ENCODE measurements around the gene FCMR. TPM values are rescaled to one million over a fixed set of nuclear protein-coding genes. Genes with fewer than 3 reads are reported as not detected.
A peak's percentile ranks its signal among the peaks of the same experiment; 100 is the strongest.

FCMR gene
- total and polyA plus RNA-seq, 4 donors: 0.70 to 3.6 (median 1.7) TPM

DNA sequence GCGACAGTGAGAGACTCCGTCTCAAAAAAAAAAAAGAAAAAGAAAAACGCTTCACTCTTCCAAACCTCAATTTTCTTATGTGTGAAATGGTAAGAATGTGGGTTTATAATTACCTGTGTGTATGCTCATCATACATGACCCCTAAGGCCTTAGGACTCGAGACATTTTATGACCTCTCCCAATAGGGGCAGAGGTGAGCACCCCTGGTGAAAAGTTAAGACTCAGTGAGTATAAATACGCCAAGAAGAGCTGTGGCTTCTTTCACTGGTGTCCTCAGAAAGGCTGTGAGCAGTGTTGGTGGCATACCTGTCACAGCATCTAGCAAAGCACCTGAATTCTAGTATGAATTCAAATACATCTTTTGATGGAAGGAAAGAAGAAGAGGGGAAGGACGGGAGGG lies 7.8 kb upstream of the FCMR start:
- 90% methylated on average over 6 of the region's 6 CpGs for WGBS
- TF ChIP-seq HNF4A (conservative IDR thresholded peaks at IDR 0.05) (no peak), FOXA1 (IDR thresholded peaks at IDR 0.05) (no peak), YY1 (IDR thresholded peaks at IDR 0.05) (no peak), NR2F2 (IDR thresholded peaks at IDR 0.05) (no peak)
- Histone ChIP-seq H3K27ac (ENCODE audit: low read depth in 1 of 2, low read length in 2 of 2) (no peak overlapping the region), H3K9me3 (ENCODE audit: control insufficient read depth in 4 of 4, low read length in 3 of 4) (no peaks in the 10 kb centered on the region), H3K9ac (ENCODE audit: low read depth in 1 of 2, low read length in 2 of 2) (no peak overlapping the region), H3K36me3 (ENCODE audit: control insufficient read depth in 4 of 4, insufficient read depth in 3 of 4, low read depth in 1 of 4, low read length in 3 of 4) (peaks cover 0 to 5% (median under 1%) of the 10 kb centered on the region in 4 donors), H3K4me3 (ENCODE audit: low read depth in 1 of 3, low read length in 3 of 3) (no peak overlapping the region), H3K27me3 (ENCODE audit: control insufficient read depth in 4 of 4, insufficient read depth in 4 of 4, low read length in 3 of 4) (no peaks in the 10 kb centered on the region), H3K4me1 (ENCODE audit: control insufficient read depth in 4 of 4, insufficient read depth in 4 of 4, low read length in 3 of 4) (peaks cover 0 to 2% (median 0%) of the 10 kb centered on the region in 4 donors)
- DNase-seq (ENCODE audit: low spot score): no peak

DNA sequence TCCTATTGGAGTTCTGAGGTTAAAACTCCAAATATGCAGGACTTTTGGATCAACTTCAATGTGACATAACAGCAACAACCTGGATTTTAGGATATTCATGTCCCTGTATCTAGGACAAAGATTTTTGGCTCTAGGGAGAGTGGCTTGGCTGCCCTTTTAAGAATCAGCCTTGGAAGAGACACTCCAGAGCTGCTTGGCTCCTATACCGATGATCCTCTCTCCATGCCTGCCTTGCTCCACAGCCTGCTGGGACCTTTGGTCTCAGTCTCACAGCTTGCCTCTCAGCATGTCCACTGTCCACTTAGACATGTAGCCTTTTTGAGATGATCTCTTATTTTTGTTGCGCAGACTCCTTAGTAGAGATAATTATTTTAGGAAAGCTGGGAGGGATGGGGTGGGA lies 4.5 kb upstream of the FCMR start:
- 64% methylated on average over 2 of the region's 2 CpGs for WGBS
- H3K4me1 ChIP-seq (ENCODE audit: control insufficient read depth in 4 of 4, insufficient read depth in 4 of 4, low read length in 3 of 4): peaks cover 0 to 7% (median 1%) of the 10 kb centered on the region in 4 donors
- H3K27ac ChIP-seq (ENCODE audit: low read depth in 1 of 2, low read length in 2 of 2): no peak overlapping the region

DNA sequence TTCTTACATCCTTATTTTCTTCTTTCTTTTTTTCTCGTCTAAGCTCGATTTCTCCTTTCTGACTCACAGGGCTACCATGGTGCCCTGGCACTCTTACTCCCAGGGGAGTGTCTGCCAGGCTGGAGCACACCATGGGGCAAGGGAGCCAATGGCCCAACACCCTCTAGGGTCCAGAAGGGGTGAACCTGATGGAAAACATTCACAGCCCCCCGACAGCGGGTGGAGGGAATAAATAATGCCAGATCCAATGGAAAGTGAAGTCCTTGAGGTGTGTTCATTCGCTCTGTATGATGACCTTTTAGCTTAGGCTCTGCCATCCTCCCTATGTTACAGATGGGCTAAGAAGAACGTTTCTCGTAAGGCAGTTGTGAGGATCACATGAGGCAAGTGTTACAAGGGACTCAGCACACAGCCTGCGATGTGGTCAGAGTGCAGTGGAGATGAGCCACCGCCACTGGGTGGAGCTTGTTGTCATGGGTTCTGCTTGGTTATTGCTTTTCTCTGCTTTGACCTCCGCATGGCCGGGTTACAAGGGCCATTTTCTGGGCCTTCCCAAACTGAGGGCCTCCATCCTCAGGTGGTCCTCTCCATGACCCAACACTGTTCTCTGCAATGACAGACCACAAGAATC lies 3.5 kb upstream of the FCMR start:
- peaks cover 0 to 7% (median 1%) of the 10 kb centered on the region in 4 donors for H3K4me1 ChIP-seq (ENCODE audit: control insufficient read depth in 4 of 4, insufficient read depth in 4 of 4, low read length in 3 of 4)
- DNase-seq (ENCODE audit: low spot score): no peak
- no peak overlapping the region for H3K9ac ChIP-seq (ENCODE audit: low read depth in 1 of 2, low read length in 2 of 2)

More for the DNA sequence above, 4.5 kb upstream of the FCMR start:
- Histone ChIP-seq H3K9me3 (ENCODE audit: control insufficient read depth in 4 of 4, low read length in 3 of 4) (no peaks in the 10 kb centered on the region), H3K36me3 (ENCODE audit: control insufficient read depth in 4 of 4, insufficient read depth in 3 of 4, low read depth in 1 of 4, low read length in 3 of 4) (peaks cover 0 to 5% (median under 1%) of the 10 kb centered on the region in 4 donors), H3K4me3 (ENCODE audit: low read depth in 1 of 3, low read length in 3 of 3) (no peak overlapping the region), H3K27me3 (ENCODE audit: control insufficient read depth in 4 of 4, insufficient read depth in 4 of 4, low read length in 3 of 4) (no peaks in the 10 kb centered on the region), H3K9ac (ENCODE audit: low read depth in 1 of 2, low read length in 2 of 2) (no peak overlapping the region)
- DNase-seq (ENCODE audit: low spot score): no peak
- TF ChIP-seq, protein P1, sequence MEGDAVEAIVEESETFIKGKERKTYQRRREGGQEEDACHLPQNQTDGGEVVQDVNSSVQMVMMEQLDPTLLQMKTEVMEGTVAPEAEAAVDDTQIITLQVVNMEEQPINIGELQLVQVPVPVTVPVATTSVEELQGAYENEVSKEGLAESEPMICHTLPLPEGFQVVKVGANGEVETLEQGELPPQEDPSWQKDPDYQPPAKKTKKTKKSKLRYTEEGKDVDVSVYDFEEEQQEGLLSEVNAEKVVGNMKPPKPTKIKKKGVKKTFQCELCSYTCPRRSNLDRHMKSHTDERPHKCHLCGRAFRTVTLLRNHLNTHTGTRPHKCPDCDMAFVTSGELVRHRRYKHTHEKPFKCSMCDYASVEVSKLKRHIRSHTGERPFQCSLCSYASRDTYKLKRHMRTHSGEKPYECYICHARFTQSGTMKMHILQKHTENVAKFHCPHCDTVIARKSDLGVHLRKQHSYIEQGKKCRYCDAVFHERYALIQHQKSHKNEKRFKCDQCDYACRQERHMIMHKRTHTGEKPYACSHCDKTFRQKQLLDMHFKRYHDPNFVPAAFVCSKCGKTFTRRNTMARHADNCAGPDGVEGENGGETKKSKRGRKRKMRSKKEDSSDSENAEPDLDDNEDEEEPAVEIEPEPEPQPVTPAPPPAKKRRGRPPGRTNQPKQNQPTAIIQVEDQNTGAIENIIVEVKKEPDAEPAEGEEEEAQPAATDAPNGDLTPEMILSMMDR (IDR thresholded peaks at IDR 0.05; ENCODE audit: low read depth, low read length, missing input control): no peak
- TF ChIP-seq FOXA1 (IDR thresholded peaks at IDR 0.05) (no peak), EGR1 (IDR thresholded peaks at IDR 0.05; ENCODE audit: low read depth in 2 of 2) (no peak), TAF1 (conservative IDR thresholded peaks at IDR 0.05) (no peak), HNF4A (conservative IDR thresholded peaks at IDR 0.05) (no peak), RXRA (IDR thresholded peaks at IDR 0.05) (no peak), NR2F2 (IDR thresholded peaks at IDR 0.05) (no peak)
- TF ChIP-seq, protein P2, sequence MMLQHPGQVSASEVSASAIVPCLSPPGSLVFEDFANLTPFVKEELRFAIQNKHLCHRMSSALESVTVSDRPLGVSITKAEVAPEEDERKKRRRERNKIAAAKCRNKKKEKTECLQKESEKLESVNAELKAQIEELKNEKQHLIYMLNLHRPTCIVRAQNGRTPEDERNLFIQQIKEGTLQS (IDR thresholded peaks at IDR 0.05): no peak

More for the DNA sequence above, 3.5 kb upstream of the FCMR start:
- peaks cover 0 to 5% (median under 1%) of the 10 kb centered on the region in 4 donors for H3K36me3 ChIP-seq (ENCODE audit: control insufficient read depth in 4 of 4, insufficient read depth in 3 of 4, low read depth in 1 of 4, low read length in 3 of 4)
- H3K4me3 ChIP-seq (ENCODE audit: low read depth in 1 of 3, low read length in 3 of 3): no peak overlapping the region
- H3K27ac ChIP-seq (ENCODE audit: low read depth in 1 of 2, low read length in 2 of 2): no peak overlapping the region
- H3K9me3 ChIP-seq (ENCODE audit: control insufficient read depth in 4 of 4, low read length in 3 of 4): no peaks in the 10 kb centered on the region
- H3K27me3 ChIP-seq (ENCODE audit: control insufficient read depth in 4 of 4, insufficient read depth in 4 of 4, low read length in 3 of 4): no peaks in the 10 kb centered on the region
- TF ChIP-seq GABPA (IDR thresholded peaks at IDR 0.05 in 1 of 2, conservative IDR thresholded peaks at IDR 0.05 in 1 of 2) (no peak), RAD21 (IDR thresholded peaks at IDR 0.05) (peak in 1 of 2 donors; percentile 67), FOXA2 (IDR thresholded peaks at IDR 0.05) (no peak), HNF4G (IDR thresholded peaks at IDR 0.05) (no peak)
- TF ChIP-seq, protein P1 (IDR thresholded peaks at IDR 0.05; ENCODE audit: low read depth, low read length, missing input control): peak; percentile 18
- 74% methylated on average over 11 of the region's 11 CpGs for WGBS

All from liver (tissue), 9 donors.